GM12878 (cell line): ENCODE results near the gene SPPL3. TPM values are rescaled to one million over a fixed set of nuclear protein-coding genes. Genes with fewer than 3 reads are reported as not detected.

ENCODE experiments used
- ATAC-seq: fragments of 200-7000 bp; cut with Tn5 transposase; 3 replicates; pipeline ENCODE4 v1.9.1; 2020; ENCODE audit warnings: mild to moderate bottlenecking, moderate library complexity
- BruUV-seq: library from RNA; stranded (reverse); fragments of 400-500 nt; replicated peaks from 2 replicates; lab custom pipeline; 2021; lab: Mats Ljungman, UMichigan
- CTCF ChIA-PET: fragments of 300-600 bp; sonication (Branson Sonifier 250); formaldehyde crosslinking; extraction: SDS; loops from one replicate; lab custom pipeline; 2021; ENCODE audit warnings: inconsistent platforms; lab: Yijun Ruan, JAX
- POLR2A ChIA-PET: fragments of 350-600 bp; formaldehyde crosslinking; extraction: SDS; loops from one replicate; lab custom pipeline; 2021; ENCODE audit warnings: inconsistent platforms; lab: Charles Lee
- RAD21 ChIA-PET: fragments of 300-600 bp; sonication (Branson Sonifier 250); formaldehyde crosslinking; loops from one replicate; lab custom pipeline; 2023; ENCODE audit warnings: antibody characterized with exemption; ENCODE audit not compliant: unreplicated experiment; lab: Charles Lee
- SMC1A ChIA-PET: fragments of 300-600 bp; sonication (Branson Sonifier 250); formaldehyde crosslinking; loops from one replicate; lab custom pipeline; 2023; ENCODE audit not compliant: unreplicated experiment, uncharacterized antibody; lab: Charles Lee
- DNase-seq: peaks from one replicate; pipeline ENCODE4 v3.0.0-alpha.2; 2011; ENCODE audit warnings: low read depth, low spot score
- FAIRE-seq: peaks from 3 replicates; lab custom pipeline; 2011; peaks lifted over from hg19 to GRCh38; lab: Jason Lieb, UNC
- H2AFZ ChIP-seq: 2 replicates; pipeline ENCODE4 v1.6.0; 2011; ENCODE audit warnings: low read depth, low read length, control low read depth; ENCODE audit not compliant: control insufficient read depth
- H3K27ac ChIP-seq: 2 replicates; pipeline ENCODE4 v1.5.1; 2011; ENCODE audit warnings: control low read depth; ENCODE audit not compliant: control insufficient read depth, insufficient read depth
- H3K27me3 ChIP-seq, 2 experiments: replicated peaks in 1 of 2; 2 replicates each; pipeline versions ENCODE4 v1.6.0 to v1.6.1; 2011; ENCODE audit warnings: low read length in 1 of 2; ENCODE audit not compliant: control insufficient read depth in 2 of 2, insufficient read depth in 2 of 2
- H3K36me3 ChIP-seq, 2 experiments: 2 replicates each; pipeline ENCODE4 v1.5.1; 2011; ENCODE audit warnings: low read length in 1 of 2; ENCODE audit not compliant: control insufficient read depth in 2 of 2, insufficient read depth in 2 of 2
- H3K4me1 ChIP-seq: 2 replicates; pipeline ENCODE4 v1.6.1; 2011; ENCODE audit warnings: mild to moderate bottlenecking, low read length, moderate library complexity, mixed read lengths; ENCODE audit not compliant: control insufficient read depth, insufficient read depth
- H3K4me2 ChIP-seq: 2 replicates; pipeline ENCODE4 v1.6.0; 2011; ENCODE audit warnings: control low read depth; ENCODE audit not compliant: control insufficient read depth, insufficient read depth
- H3K4me3 ChIP-seq: fragments of 200-600 bp; sonication (generic); 2 replicates; pipeline ENCODE4 v1.5.1; 2016
- H3K79me2 ChIP-seq: 2 replicates; pipeline ENCODE4 v1.6.0; 2011; ENCODE audit warnings: low read length; ENCODE audit not compliant: control insufficient read depth, insufficient read depth
- H3K9ac ChIP-seq: 2 replicates; pipeline ENCODE4 v1.8.0; 2011; ENCODE audit warnings: low read length, control low read depth, mixed read lengths; ENCODE audit not compliant: control insufficient read depth, insufficient read depth
- H3K9me3 ChIP-seq: replicated peaks from 3 replicates; pipeline ENCODE4 v1.5.1; 2011; ENCODE audit warnings: mild to moderate bottlenecking, low read length; ENCODE audit not compliant: control insufficient read depth, insufficient read depth
- H4K20me1 ChIP-seq: 2 replicates; pipeline ENCODE4 v1.6.0; 2011; ENCODE audit not compliant: control insufficient read depth, insufficient read depth
- MTA2 ChIP-seq: fragments of 450-650 bp; IDR thresholded peaks from 2 replicates; pipeline ENCODE4 v1.6.1; 2016; ENCODE audit warnings: low read depth, mild to moderate bottlenecking, moderate library complexity
- RAD51 ChIP-seq: fragments of 450-650 bp; IDR thresholded peaks from 2 replicates; pipeline ENCODE4 v1.6.1; 2016; ENCODE audit warnings: moderate library complexity, mild to moderate bottlenecking, inconsistent platforms
- RELB ChIP-seq: fragments of 450-650 bp; IDR thresholded peaks from 2 replicates; pipeline ENCODE4 v1.6.1; 2017; ENCODE audit warnings: low read depth, mild to moderate bottlenecking, moderate library complexity
- RFX5 ChIP-seq: IDR thresholded peaks from 2 replicates; pipeline ENCODE4 v1.6.1; 2011; ENCODE audit warnings: low read depth, low read length, improper control_type of control experiment
- WGBS: methylation state at CpG from one replicate; pipeline ENCODE4 v1.1.6; 2016; ENCODE audit warnings: low lambda C conversion rate; ENCODE audit not compliant: insufficient replicate concordance, insufficient coverage; ENCODE audit errors: missing lambda C conversion rate; 5-methylcytosine and 5-hydroxymethylcytosine counted together
- in situ Hi-C: fragments of 300-500 bp; cut with MboI; formaldehyde crosslinking; loops from 9 replicates; pipeline ENCODE4 v1.14.3; 2018; ENCODE audit warnings: mixed read lengths
- intact Hi-C: fragments of 100-400 bp; cut with micrococcal nuclease; formaldehyde crosslinking; loops from one replicate; pipeline ENCODE4 v1.14.2; 2022; ENCODE audit not compliant: unreplicated experiment
- polyA plus RNA-seq, 11 experiments: library from polyadenylated mRNA; depleted of rRNA in 4 of 11; unstranded in 6 of 11; stranded (reverse) in 5 of 11; fragments of >200 nt; fragmentation: Nextera tagmentation in 4 of 11; fragmentation: Illumina TruSeq in 1 of 11; extraction: Ambion mirVana in 4 of 11; extraction: Trizol in 1 of 11; gene quantifications; 1 replicate in 1 of 11; 2 replicates in 10 of 11; pipeline versions ENCODE4 v1.2.1 to v1.2.3, GENCODE V29; 2011 to 2016; ENCODE audit warnings: inconsistent platforms in 2 of 11, missing spikeins in 2 of 11, low read depth in 1 of 11
- total RNA-seq, 4 experiments: library from RNA; depleted of rRNA in 3 of 4; stranded (reverse); fragments of >200 nt in 3 of 4; fragmentation: Illumina TruSeq in 1 of 4; extraction: Trizol in 1 of 4; gene quantifications; 2 replicates each; pipeline versions ENCODE4 v1.2.1 to v1.2.3, GENCODE V29; 2013 to 2021
- TF ChIP-seq, protein P1 (sequence below): fragments of 450-650 bp; IDR thresholded peaks from 2 replicates; pipeline ENCODE4 v1.6.1; 2016; ENCODE audit warnings: mild to moderate bottlenecking, moderate library complexity, borderline replicate concordance

SPPL3 gene
- total and polyA plus RNA-seq, 10 of the 15 experiments (the other 5 are each of a cell fraction or from before 2014, with no cell fraction given), result 4.3 to 45.5 (median 11.7) TPM

DNA sequence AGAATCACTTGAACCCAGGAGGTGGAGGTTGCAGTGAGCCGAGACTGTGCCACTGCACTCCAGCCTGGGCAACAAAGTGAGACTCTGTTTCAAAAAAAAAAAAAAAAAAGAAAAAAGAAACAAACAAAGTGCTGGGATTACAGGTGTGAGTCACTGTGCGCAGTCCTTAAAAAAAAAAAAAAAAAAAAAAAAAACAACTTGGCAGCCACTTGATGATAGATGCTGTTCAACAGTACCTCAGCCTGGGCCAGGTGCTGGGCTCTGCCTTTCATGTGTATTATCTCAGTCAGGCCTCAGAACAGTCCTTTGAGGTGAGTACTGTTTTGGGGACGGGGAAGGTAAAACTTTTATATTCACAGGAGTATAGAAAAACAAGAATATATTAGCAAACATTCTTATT lies 169.0 kb downstream of the SPPL3 start (continued):
- TF ChIP-seq, protein P1, sequence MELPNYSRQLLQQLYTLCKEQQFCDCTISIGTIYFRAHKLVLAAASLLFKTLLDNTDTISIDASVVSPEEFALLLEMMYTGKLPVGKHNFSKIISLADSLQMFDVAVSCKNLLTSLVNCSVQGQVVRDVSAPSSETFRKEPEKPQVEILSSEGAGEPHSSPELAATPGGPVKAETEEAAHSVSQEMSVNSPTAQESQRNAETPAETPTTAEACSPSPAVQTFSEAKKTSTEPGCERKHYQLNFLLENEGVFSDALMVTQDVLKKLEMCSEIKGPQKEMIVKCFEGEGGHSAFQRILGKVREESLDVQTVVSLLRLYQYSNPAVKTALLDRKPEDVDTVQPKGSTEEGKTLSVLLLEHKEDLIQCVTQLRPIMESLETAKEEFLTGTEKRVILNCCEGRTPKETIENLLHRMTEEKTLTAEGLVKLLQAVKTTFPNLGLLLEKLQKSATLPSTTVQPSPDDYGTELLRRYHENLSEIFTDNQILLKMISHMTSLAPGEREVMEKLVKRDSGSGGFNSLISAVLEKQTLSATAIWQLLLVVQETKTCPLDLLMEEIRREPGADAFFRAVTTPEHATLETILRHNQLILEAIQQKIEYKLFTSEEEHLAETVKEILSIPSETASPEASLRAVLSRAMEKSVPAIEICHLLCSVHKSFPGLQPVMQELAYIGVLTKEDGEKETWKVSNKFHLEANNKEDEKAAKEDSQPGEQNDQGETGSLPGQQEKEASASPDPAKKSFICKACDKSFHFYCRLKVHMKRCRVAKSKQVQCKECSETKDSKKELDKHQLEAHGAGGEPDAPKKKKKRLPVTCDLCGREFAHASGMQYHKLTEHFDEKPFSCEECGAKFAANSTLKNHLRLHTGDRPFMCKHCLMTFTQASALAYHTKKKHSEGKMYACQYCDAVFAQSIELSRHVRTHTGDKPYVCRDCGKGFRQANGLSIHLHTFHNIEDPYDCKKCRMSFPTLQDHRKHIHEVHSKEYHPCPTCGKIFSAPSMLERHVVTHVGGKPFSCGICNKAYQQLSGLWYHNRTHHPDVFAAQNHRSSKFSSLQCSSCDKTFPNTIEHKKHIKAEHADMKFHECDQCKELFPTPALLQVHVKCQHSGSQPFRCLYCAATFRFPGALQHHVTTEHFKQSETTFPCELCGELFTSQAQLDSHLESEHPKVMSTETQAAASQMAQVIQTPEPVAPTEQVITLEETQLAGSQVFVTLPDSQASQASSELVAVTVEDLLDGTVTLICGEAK, result no peak
- TF ChIP-seq RELB (no peak), MTA2 (no peak)

GRCh38 chr12:120734210-120734609 lies 169.9 kb downstream of the SPPL3 start:
- RAD21 ChIA-PET, result no interaction called here
- SMC1A ChIA-PET, result no interaction called here
- Histone ChIP-seq H3K4me3 (no peak overlapping the region), H3K4me2 (no peak overlapping the region), H3K4me1 (no peaks in the 10 kb centered on the region), H3K9ac (no peak overlapping the region), H3K36me3 (0 out of 4 replicates have a peak, but pooled peaks cover 0 to 1% of the 10 kb centered on the region in 2 experiments), H3K79me2 (no peaks in the 10 kb centered on the region), H2AFZ (no peak overlapping the region), H3K27me3 (no peaks in the 10 kb centered on the region), H3K27ac (no peak overlapping the region), H4K20me1 (no peaks in the 10 kb centered on the region), H3K9me3 (no peaks in the 10 kb centered on the region)
- DNase-seq (no peak), ATAC-seq (no peak), FAIRE-seq (no peak)
- intact Hi-C loops (no loop called here), in situ Hi-C loops (no loop called here)
- BruUV-seq, result no TSS peak
- WGBS, result 87% methylated on average over 10 of the region's 10 CpGs
- POLR2A ChIA-PET, result no interaction called here
- TF ChIP-seq RAD51 (no peak), RFX5 (no peak)
- CTCF ChIA-PET, result no interaction called here
